Testis (tissue), 2 donors: ENCODE data around the gene MISP.

ENCODE experiments used
- CTCF ChIP-seq, 3 experiments: fragments of 450-650 bp in 2 of 3; fragments of 200-600 bp in 1 of 3; sonication (generic) in 1 of 3; IDR thresholded peaks; one replicate each; pipeline ENCODE4 v1.5.1; 2016 to 2019; ENCODE audit warnings: antibody characterized with exemption in 3 of 3, mild to moderate bottlenecking in 2 of 3, moderate library complexity in 1 of 3
- POLR2A ChIP-seq: fragments of 450-650 bp; IDR thresholded peaks from one replicate; pipeline ENCODE4 v1.6.1; 2017; ENCODE audit warnings: antibody characterized with exemption, mild to moderate bottlenecking, moderate library complexity

- TF ChIP-seq POLR2A (no peak), CTCF (IDR thresholded peaks at IDR 0.05) (peak in 2 of 3 experiments; percentile 14 to 53)
Measured at GRCh38 chr19:805166-805551, 54.2 kb downstream of the MISP start.
